Measurements from ENCODE around the gene UTS2.

- TF ChIP-seq CTCF (IDR thresholded peaks at IDR 0.05) (no peak), POLR2A (IDR thresholded peaks at IDR 0.05) (no peak)
Observed at GRCh38 chr1:7827126-7827955, 25.5 kb downstream of the UTS2 start.

All from adrenal gland (tissue), 5 donors.